NOMO-1 treated with dmso at 0.1 percent for 144 hours (cell line): ENCODE data around the gene EXOC4.

Source experiments
- DNase-seq: peaks from one replicate; lab custom pipeline; 2025; ENCODE audit not compliant: unreplicated experiment; lab: John Stamatoyannopoulos, UW

The EXOC4 gene

GRCh38 chr7:133482599-133482998, 229.7 kb downstream of the EXOC4 start:
- DNase-seq, result no peak

GRCh38 chr7:133484086-133484485, 231.2 kb downstream of the EXOC4 start:
- DNase-seq, result no peak

GRCh38 chr7:133489906-133490305, 237.0 kb downstream of the EXOC4 start:
- no peak for DNase-seq

- no peak for DNase-seq
These were observed 238.4 kb downstream of the EXOC4 start for GRCh38 chr7:133491201-133491691.

GRCh38 chr7:133491846-133492652, 239.2 kb downstream of the EXOC4 start:
- DNase-seq, result no peak

- DNase-seq, result no peak
These were observed 244.2 kb downstream of the EXOC4 start for GRCh38 chr7:133497061-133497460.

GRCh38 chr7:133501771-133502170, 248.9 kb downstream of the EXOC4 start:
- no peak for DNase-seq

GRCh38 chr7:133502498-133502897, 249.6 kb downstream of the EXOC4 start:
- no peak for DNase-seq

- DNase-seq, result no peak
These were observed 250.1 kb downstream of the EXOC4 start for GRCh38 chr7:133502972-133503371.

- no peak for DNase-seq
These were observed 251.9 kb downstream of the EXOC4 start for GRCh38 chr7:133504825-133505224.

- no peak for DNase-seq
These were observed 256.9 kb downstream of the EXOC4 start for GRCh38 chr7:133509822-133510221.

- no peak for DNase-seq
These were observed 257.6 kb downstream of the EXOC4 start for GRCh38 chr7:133510326-133511055.

- DNase-seq, result no peak
These were observed 258.4 kb downstream of the EXOC4 start for GRCh38 chr7:133511252-133511651.

GRCh38 chr7:133511708-133512107, 258.8 kb downstream of the EXOC4 start:
- no peak for DNase-seq

GRCh38 chr7:133512560-133512959, 259.7 kb downstream of the EXOC4 start:
- no peak for DNase-seq

GRCh38 chr7:133513608-133514007, 260.7 kb downstream of the EXOC4 start:
- no peak for DNase-seq

- no peak for DNase-seq
These were observed 261.7 kb downstream of the EXOC4 start for GRCh38 chr7:133514551-133514950.

- DNase-seq, result no peak
These were observed 264.9 kb downstream of the EXOC4 start for GRCh38 chr7:133517766-133518165.

- no peak for DNase-seq
These were observed 265.8 kb downstream of the EXOC4 start for GRCh38 chr7:133518718-133519117.

GRCh38 chr7:133520248-133520647, 267.4 kb downstream of the EXOC4 start:
- DNase-seq, result no peak

GRCh38 chr7:133522501-133522900, 269.6 kb downstream of the EXOC4 start:
- DNase-seq, result no peak

- no peak for DNase-seq
These were observed 275.9 kb downstream of the EXOC4 start for GRCh38 chr7:133528796-133529195.
